ENCODE data around the gene FEN1.

Gene FEN1

GRCh38 chr11:61797263-61797944 lies 4.7 kb downstream of the FEN1 start:
- peak; percentile 21 to 50 (median 46) for DNase-seq

- no peak for DNase-seq
These were observed 7.1 kb downstream of the FEN1 start for GRCh38 chr11:61799665-61800284.

- no peak for DNase-seq
These were observed 7.9 kb downstream of the FEN1 start for GRCh38 chr11:61800331-61801281.

- no peak for DNase-seq
These were observed 9.9 kb downstream of the FEN1 start for GRCh38 chr11:61802605-61803004.

DNA sequence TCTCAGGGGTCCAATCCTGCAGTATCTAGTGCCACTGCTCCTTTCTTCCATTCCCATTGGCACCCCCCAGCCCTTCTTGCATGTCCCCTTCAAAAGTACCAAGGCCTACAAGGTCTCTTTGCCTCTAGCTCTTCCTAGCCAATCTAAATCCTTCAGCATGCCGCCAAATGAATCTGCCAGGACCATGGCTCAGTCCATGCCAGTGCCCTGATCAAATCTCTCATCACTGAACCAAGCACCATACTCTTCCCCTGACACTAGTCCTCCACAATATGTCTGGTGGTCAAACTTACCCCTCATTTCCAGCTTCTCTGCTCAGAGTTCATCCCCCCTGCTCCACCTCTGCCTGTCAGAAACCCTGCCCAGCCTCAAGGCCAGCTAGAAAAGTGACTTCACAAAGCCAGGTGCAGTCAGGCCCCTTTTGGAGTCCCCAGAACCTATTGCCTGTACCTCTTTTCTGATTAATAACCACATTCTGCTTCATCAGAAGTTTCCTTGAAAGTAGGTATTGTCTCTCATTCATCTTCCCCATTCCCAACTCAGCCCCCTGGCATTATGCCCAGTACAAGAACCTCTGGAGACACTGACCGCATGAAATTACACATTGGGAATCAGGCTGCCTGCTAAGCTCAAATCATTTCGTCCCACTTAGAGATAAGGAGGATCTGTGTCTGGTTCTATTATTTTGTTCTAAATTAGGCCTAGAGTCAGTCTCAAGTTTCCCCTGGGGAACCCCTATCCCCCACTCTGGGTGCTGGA lies 11.4 kb downstream of the FEN1 start:
- DNase-seq: no peak

GRCh38 chr11:61805146-61805545 lies 12.4 kb downstream of the FEN1 start:
- DNase-seq: no peak

DNA sequence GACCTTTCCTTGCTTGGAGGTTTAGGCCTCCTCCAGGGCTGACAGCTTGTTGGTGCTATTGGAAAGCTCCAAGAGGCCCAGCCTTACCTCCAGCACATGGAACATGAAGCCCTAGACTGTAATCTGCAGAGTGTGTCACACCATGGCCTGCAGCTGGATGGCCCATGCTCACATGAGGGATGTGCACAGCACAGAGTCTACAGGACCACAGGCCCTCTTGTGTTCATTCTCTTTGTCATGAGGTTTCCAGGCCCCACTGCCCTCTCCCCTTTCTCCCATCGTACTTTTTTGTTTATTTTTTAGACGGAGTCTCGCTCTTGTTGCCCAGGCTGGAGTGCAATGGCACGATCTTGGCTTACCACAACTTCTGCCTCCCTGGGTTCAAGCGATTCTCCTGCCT lies 14.1 kb downstream of the FEN1 start:
- no peak for DNase-seq

GRCh38 chr11:61810671-61811175 lies 18.0 kb downstream of the FEN1 start:
- DNase-seq: no peak

GRCh38 chr11:61811831-61812230 lies 19.1 kb downstream of the FEN1 start:
- no peak for DNase-seq

GRCh38 chr11:61812736-61813411 lies 20.2 kb downstream of the FEN1 start:
- DNase-seq: no peak

- no peak for DNase-seq
These were observed 21.7 kb downstream of the FEN1 start for GRCh38 chr11:61814247-61814957.

- DNase-seq: no peak
These were observed 22.5 kb downstream of the FEN1 start for GRCh38 chr11:61814958-61815789.

GRCh38 chr11:61815790-61816735 lies 23.4 kb downstream of the FEN1 start:
- no peak for DNase-seq

DNA sequence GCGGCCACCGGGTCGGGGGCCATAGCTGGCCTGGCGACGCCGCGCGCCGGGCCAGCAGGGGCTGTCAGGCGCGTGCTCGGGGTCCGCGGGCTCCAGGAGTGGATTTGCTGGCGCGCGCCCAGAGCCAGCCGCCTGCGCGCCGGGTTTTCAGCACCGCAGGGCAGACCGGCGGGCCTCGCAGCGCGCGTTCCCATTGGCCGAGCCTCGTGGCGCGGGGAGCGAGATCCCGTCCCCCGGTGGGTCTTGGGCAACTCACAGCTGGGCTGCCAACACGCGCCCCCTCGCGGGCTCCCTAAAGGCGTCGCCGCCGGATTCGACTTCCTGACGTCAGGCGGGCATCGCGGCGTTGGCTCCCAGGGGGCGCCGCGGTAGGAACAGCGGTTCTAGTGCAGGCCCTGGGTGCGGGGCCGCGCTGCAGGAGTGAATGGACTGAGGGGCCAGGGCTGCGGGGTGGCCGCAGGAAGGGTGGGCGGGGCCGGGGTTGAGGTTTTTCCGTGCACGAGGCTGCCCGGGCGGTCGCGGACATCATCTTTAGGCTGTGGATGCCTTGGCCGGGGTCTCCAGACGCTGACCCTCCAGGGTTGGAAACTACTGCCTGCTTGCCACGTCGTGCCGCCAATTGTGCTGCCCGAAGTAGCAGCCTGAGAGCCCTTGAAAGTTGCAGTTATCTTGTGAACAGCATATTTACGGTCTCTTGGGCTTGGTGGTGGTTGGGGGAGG lies 24.2 kb downstream of the FEN1 start, which contains the start of gene FADS1:
FADS1 (minus strand) TSS at position 268 of the 720 bp plus-strand sequence; CDS start at position 194, 74 bp downstream.
- DNase-seq: peak in 2 of 4 experiments; percentile 26 to 33

DNA sequence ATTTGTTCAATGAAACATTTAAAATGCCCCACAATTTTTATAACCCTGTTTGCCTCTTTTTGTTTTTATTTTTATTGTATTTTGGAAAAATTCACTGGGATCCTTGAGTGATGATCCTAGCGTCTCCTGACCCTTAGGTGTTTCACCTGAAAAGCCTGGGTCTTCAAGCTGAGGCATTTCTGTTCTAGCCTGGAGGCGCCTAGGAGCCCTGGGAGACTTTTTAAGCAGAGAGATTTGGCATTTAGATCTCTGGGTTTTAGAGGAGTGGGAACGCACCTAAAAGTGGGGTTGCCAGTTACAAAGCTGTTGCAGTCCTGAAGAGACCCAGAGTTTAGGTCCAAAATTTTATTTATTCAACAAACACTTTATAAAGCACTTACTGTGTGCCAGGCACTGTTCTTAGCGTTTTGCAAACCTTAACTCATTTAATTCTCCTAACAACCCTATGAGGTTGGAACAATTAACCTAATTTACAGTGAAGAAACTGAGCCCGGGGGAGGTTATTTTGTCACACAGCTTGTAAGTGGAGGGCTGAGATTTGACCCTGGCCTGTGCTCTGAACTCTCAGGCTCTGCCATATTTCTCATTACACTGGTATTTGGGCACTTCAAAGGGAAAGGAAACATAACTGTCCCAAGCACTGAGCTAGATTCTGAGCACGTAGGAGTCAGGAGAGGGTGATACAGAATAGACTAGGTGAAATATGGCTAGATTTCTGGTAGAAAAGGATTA lies 24.9 kb downstream of the FEN1 start:
- no peak for DNase-seq

DNA sequence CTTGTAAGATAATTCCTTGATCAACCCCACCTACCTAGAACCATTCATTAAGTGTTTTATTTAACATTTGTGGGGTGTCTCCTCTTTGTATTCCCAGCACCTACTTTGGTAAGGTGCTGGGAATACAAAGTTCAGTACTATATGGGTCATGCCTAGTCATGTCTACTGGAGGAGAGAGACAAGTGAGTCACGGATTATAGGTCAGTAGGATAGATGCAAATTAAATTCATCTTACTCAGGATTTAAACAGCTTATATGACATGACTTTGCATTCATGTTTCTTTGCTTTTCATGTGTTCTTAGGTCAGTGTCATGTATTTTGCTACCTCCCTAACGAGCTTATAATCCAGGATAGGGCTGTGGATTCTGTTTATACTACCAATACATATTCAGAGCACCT lies 27.5 kb downstream of the FEN1 start:
- no peak for DNase-seq

DNA sequence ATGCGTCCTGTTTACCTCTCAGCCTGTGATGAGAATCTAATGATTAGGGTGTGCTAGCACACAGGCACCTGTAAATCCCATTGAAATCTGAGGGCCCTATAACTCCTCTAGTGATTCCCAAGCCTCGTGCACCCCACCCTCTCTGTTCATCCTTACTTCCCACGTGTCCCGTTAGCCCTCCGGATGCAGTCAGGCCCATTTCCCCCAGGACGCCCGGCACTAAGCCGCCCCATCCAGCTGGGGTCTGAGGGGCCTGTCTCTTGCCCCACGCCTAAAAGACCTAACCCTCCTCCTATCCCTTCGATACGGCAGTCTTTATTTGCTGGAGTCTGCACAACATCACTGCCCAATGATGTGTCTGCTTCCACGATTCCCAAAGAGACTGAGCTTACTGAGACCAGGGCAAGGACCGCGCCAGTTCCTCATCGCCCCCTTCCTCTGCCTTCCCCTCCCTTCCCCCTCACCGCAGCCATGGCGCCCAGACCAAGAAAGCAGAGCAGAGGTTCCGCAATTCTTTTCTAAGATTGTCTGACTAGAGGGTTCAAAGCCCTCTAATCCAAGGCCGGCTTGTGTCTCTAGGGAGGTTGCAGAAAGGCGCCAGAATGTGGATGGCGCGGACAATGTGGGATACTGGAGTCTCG lies 34.3 kb downstream of the FEN1 start:
- DNase-seq: no peak
